ENCODE measurements around the gene SIGLEC9.
"Not testable (repeated sequence)": the region's sequence is repeated elsewhere in the genome, so short reads cannot be mapped to it uniquely, and the experiment has no call there.

The SIGLEC9 gene

DNA sequence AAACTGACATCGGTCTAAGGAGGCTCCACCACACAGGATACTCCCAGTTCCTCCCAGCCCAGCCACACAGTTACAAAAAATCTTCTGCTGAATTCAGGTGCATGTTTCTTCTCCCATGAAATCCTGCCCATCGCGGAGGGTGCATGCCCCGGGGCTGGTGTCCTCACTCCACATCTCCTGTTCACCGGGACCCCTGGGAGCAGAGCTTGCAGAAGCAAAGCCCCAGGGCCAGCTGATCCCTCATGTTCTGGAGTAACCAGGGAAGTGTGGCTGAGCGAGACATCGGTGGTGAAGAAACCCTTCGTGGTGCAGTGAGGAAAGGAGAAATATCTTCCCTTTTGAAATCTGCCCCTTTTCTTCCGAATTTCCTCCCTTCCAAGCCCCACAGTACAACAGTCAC lies 904 bp upstream of the SIGLEC9 start:
- no peak for DNase-seq (ENCODE audit: low read depth in 2 of 2)

GRCh38 chr19:51124216-51124615 lies 490 bp upstream of the SIGLEC9 start:
- no peak for DNase-seq (ENCODE audit: low read depth in 2 of 2)

GRCh38 chr19:51125421-51126075 lies 842 bp downstream of the SIGLEC9 start:
- DNase-seq (ENCODE audit: low read depth in 2 of 2): no peak

DNA sequence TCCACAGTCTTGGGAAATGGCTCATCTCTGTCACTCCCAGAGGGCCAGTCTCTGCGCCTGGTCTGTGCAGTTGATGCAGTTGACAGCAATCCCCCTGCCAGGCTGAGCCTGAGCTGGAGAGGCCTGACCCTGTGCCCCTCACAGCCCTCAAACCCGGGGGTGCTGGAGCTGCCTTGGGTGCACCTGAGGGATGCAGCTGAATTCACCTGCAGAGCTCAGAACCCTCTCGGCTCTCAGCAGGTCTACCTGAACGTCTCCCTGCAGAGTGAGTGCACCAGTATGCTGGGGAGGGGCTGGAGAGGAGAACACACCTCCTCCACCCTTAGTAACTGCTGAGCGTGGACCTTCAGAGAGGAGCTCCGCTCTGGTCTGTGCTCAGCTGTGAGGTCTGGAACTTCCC lies 2.3 kb downstream of the SIGLEC9 start:
- no peak for DNase-seq (ENCODE audit: low read depth in 2 of 2)

GRCh38 chr19:51127755-51128154 lies 3.0 kb downstream of the SIGLEC9 start:
- DNase-seq (ENCODE audit: low read depth in 2 of 2): no peak

- DNase-seq (ENCODE audit: low read depth in 2 of 2): no peak
Observed at GRCh38 chr19:51128227-51128626, 3.5 kb downstream of the SIGLEC9 start.

- DNase-seq (ENCODE audit: low read depth in 2 of 2): no peak
Observed at GRCh38 chr19:51129716-51130115, 5.0 kb downstream of the SIGLEC9 start.

- no peak for DNase-seq (ENCODE audit: low read depth in 2 of 2)
Observed at GRCh38 chr19:51131780-51132680, 7.3 kb downstream of the SIGLEC9 start.

DNA sequence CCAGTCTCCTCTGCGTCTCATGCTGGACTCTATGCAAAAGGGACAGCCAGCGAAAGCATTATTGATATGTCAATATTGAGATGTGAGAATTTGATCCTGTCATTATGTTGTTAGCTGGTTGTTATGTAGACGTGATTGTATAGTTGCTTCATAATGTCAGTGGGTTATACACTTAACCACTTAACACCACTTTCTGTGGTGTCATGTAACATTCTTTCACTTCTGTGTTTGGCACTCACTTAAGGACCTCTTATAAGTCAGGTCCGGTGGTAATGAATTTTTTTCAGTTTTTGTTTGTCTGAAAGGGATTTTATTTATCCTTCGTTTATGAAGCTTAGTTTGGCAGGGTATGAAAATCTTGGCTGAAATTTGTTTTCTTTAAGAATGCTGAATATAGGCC lies 10.3 kb downstream of the SIGLEC9 start:
- DNase-seq (ENCODE audit: low read depth in 2 of 2): no peak

GRCh38 chr19:51135986-51136762 lies 11.5 kb downstream of the SIGLEC9 start:
- DNase-seq (ENCODE audit: low read depth in 2 of 2): no peak

DNA sequence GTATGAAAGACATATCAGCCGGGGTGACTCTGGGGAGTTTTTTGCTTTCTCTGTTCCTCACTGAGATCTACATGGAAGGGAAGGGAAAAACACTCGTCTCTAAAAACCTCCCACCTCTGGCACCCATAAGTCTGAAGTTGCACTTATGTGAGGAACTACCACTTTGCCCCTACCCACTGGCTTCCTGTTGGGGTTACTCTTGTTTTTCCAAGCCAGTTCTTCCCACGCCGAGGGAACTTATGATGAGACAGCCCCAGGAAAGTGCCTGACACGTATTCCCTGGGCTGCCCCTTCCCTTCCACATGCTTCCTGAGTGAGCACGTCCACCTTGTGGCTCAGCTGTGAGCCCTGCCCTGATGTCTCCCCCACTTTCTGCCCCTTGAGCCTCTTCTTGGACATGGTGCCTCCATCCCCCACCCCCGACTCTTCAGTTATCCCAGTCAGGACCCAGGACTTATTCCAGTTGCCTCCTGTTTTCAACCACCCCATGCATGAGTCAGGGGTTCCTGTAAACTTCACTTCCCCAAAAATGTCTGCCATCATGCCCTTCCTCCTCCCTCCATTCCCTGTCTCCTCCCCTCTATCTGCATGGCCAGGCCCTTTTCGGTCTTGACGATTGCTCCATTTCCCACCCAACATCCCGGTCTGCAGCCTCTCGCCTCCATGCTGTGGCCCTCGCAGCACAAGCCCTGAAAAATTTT lies 12.3 kb downstream of the SIGLEC9 start:
- no peak for DNase-seq (ENCODE audit: low read depth in 2 of 2)

GRCh38 chr19:51137792-51138425 lies 13.2 kb downstream of the SIGLEC9 start:
- DNase-seq (ENCODE audit: low read depth in 2 of 2): no peak

GRCh38 chr19:51138549-51138979 lies 13.9 kb downstream of the SIGLEC9 start:
- no peak for DNase-seq (ENCODE audit: low read depth in 2 of 2)

- no peak for DNase-seq (ENCODE audit: low read depth in 2 of 2)
Observed at GRCh38 chr19:51139299-51140014, 14.8 kb downstream of the SIGLEC9 start.

DNA sequence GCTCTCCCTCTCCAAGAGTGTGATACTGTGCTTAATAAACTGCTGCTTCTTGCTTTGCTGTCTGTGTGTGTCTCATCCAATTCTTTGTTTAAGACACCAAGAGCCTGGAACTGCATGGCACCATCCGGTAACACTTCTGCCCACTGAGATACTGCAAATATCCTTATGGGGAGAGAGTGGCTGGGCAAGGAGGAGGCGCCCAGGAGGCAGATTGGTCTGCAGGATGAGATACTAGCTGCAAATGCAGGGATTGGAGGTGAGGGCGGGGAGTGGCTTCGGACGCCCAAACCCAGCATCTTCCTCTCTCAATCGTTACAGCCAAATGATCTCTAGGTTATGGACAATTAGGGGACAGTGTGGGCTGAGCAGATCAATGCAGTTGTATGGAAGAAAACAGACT lies 15.7 kb downstream of the SIGLEC9 start:
- DNase-seq (ENCODE audit: low read depth in 2 of 2): no peak

DNA sequence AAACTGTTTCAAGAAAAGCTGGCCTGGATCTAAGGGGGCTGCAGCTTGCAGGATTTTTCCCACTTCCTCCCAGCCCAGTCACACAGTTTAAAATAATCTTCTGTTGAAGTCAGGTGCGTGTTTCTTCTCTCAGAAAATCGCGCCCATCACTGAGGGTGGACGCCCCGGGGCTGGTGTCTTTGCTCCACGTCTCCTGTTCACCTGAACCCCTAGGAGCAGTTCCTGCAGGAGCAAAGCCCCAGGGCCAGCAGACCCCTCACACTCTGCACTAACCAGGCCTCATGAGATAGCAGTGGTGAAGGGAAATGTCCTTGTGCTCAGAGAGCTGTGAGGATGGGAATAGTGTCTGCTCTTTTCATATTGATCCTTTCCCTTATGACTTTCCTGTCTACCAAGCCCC lies 16.5 kb downstream of the SIGLEC9 start:
- DNase-seq (ENCODE audit: low read depth in 2 of 2): no peak

DNA sequence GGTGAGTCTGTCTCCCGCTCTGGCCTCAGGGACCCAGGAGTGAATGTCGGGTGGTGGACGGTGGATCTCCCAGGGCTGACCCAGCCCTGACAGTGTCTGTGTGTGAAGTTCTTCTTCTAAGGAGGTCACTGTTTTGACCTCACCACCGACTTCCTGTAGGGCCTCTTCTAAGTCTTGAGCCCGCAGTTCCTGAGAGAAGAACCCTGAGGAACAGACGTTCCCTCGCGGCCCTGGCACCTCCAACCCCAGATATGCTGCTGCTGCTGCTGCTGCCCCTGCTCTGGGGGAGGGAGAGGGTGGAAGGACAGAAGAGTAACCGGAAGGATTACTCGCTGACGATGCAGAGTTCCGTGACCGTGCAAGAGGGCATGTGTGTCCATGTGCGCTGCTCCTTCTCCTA lies 17.4 kb downstream of the SIGLEC9 start, which contains the start of gene SIGLEC7:
TSS of gene SIGLEC7 (plus strand) at position 183 of the 400 bp plus-strand sequence. CDS start at position 252, 69 bp downstream.
- DNase-seq (ENCODE audit: low read depth in 2 of 2): no peak

DNA sequence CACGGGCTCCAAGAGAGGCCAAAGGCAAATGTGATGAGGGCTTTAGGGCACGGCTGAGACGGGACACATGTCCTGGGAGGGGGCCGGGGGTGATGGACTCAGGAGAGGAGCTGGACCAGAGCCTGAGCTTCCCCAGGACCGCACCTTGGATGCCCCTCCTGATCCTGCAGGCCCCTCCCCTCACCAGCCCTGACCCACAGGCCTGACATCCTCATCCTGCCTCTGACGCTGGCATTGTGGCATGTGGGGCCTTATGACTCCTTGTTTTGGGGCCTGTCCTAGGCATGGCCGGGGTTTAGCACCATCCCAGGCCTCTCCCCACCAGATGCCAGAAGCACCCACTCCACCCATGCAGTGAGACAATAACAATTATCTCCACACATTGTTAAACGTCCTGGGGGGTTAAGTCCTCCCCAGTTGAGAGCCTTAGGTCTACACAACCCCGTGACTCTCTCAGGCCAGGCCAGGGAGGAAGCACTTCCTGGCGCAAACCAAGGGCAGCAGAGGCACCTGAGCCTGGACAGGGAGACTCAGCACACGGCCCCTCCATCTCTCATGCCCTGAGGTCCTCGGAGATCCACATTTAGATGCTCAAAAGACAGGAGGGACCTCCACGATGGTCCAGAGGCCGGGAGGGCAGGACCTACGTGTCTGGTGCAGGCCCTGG lies 18.2 kb downstream of the SIGLEC9 start:
- DNase-seq (ENCODE audit: low read depth in 2 of 2): not testable (repeated sequence)

- DNase-seq (ENCODE audit: low read depth in 2 of 2): no peak
Observed at GRCh38 chr19:51143486-51143885, 18.8 kb downstream of the SIGLEC9 start.

DNA sequence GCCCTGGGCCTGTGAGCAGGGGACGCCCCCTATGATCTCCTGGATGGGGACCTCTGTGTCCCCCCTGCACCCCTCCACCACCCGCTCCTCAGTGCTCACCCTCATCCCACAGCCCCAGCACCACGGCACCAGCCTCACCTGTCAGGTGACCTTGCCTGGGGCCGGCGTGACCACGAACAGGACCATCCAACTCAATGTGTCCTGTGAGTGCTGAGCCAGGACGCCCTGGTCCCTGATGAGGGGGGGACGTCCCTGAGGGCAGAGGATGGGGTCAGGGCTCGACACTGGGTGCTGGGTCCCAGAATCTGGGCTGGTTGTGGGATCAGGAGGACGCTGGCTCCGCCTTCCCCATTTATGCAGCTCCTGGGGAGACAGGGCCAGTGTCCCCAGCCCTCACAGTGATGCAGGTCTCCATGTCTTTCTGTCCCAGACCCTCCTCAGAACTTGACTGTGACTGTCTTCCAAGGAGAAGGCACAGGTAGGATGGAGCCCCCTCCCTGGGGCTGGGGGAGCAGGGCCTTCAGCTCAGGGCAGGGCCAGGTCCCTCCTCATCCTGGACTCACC lies 19.9 kb downstream of the SIGLEC9 start:
- DNase-seq (ENCODE audit: low read depth in 2 of 2): no peak
